Endometrium (tissue), 2 donors: Measurements from ENCODE around the gene SND1.
"Not testable (repeated sequence)": the region's sequence is repeated elsewhere in the genome, so short reads cannot be mapped to it uniquely, and the experiment has no call there.

ENCODE experiments used
- FAIRE-seq: peaks from 2 replicates; lab custom pipeline; 2012; peaks lifted over from hg19 to GRCh38; lab: Jason Lieb, UNC
- donor health status: control.
- donor health status: control.

The SND1 gene

DNA sequence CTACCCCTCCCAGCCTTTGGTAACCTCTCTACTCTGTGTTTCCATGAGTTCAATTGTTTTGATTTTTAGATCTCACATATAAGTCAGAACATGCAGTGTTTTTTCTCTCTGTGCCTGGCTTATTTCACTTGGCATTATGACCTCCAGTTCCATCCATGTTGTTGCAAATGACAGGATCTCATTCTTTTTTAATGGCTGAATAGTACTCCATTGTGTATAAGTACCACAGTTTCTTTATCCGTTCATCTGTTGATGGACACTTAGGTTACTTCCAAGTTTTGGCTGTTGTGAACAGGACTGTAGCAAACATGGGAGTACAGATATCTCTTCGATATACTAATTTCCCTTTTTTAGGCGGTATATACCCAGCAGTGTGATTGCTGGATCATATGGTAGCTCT lies 237.7 kb downstream of the SND1 start:
- no peak for FAIRE-seq

DNA sequence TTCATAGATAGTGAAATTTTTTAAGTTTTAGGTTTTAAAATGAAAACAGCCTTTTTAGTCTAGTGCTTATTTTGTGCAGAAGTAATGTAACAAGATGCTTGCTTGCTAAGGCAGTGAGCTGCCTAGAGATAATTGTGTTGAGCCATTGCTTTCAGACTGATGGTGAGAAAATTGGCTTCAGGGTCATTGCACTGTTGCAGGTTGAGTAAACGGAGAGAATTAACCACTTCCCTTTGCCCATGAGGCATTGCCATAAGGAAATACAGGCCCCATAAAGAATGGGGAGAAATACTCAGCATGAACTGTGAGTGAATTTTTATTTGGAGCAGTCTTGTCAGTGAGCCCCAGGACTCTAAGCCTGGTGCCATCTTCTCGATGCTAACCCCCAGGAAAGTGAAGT lies 238.7 kb downstream of the SND1 start:
- FAIRE-seq = no peak

DNA sequence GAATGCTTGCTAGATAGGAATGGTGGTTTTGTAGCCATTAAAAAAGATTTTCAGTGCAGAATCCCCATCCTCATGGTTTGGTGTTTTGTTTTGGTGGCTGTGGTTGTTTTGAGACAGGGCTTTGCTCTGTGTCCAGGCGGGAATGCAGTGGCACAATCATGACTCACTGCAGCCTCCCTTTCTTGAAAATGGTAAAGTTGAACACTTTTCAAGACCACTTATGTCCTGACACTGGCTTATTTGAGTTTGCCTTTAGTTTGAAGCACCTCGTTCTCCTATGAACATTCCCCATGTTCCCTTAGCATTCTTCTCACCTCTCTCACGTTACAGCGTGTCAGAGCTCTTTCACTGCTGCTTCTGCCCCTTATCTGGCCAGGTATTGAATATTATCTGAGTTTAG lies 239.2 kb downstream of the SND1 start:
- no peak for FAIRE-seq

DNA sequence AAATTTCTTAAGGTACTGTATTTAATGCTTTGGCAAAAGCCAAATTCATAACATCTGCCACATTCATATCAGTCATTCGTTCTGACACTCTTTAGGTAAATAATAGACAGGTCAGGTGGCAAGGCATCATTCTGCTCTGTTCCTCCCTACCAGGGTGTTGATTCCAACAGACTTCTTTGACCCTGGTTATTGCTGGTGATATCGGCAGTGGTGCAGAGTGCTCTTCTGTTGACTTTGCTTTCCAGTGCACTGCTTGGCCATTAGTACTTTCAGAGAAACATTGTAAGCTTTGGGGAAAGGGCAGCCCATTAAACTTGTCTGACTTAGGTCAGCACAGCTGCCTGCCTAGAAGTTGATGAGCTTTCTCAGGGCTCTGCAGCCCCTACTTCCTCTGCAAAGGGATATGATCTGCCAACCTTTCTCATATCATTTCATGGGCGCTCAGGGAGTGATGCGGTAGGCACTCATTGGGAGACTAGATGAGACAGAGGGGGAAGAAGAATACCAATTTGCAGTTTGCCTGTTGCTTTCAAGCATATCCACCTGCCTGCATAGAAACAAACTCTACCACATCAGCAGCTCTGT lies 240.0 kb downstream of the SND1 start:
- FAIRE-seq = no peak

DNA sequence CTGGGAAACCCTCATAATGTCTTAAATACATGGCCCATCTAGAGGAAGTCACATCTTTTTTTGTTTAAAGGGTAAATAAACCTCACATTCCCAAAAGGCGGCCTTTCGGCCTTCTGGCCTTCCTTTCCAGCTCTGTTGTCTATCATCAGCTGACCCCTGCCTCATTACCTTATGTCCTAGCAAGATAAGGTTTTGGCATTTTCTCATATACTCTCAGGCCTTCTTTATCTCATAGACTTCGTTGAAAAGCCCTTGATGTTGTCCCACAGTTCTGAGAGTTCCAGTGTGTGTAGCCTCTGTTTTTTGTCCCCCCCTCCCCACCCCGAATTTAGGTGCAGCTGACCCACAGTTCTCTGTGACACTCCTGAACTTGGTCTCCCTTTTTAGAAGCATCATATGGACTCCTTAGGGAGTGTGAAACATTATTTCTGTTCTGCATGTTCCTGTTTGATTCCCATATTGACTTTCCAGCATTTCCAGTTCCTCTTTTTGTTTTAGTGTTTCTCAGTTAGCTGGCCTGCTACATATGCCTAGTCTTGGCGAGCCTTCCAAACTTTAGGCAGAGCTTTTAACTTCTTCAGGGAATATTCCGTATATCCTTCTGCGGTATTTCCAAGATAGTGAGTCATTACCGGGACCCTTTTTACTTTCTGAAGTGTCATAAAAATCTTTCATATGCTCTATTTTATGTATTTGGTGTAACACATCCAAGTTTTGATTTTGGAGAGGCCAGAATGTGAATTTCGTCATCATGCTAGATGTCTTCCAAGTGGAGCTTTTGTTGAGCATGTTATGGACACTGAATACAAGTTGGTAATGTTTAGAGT lies 240.7 kb downstream of the SND1 start:
- no peak for FAIRE-seq

DNA sequence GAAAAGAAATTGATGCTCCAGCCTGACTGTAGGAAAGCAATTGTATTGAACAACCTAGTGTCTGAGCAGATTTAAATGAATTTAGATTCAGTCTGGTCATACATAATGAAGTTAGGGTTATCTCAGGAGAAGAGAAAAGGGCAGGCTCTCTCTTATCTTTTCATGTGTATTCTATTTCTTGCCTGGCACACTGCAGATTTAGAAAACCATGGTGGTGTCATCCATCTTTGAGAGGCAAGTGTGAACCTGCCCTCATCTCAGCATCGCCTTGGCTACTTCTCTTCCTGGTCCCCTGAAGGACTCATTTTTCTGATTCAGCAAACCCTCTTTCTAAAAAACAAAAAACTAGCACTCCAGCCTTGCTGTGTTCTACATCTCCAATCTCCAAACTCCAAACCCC lies 241.6 kb downstream of the SND1 start:
- no peak for FAIRE-seq

DNA sequence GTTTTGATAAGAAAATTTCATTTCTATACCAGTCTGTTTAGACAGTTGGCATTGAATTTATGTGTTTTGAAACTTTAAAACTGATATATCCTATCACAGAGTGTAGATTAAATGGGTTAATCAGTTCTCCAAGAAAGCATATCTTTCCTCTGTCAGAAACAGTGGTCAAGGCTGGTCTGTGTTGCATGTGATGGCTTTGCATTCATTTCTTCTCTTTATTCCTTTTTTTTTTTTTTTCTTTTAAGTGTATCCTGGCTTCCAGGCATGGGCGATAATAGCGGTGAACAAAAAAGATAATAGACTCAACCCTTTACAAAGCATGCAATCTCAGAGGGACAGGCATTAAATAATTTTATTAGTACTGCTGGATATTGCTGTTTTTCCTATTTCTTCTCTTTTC lies 242.6 kb downstream of the SND1 start:
- FAIRE-seq = no peak

DNA sequence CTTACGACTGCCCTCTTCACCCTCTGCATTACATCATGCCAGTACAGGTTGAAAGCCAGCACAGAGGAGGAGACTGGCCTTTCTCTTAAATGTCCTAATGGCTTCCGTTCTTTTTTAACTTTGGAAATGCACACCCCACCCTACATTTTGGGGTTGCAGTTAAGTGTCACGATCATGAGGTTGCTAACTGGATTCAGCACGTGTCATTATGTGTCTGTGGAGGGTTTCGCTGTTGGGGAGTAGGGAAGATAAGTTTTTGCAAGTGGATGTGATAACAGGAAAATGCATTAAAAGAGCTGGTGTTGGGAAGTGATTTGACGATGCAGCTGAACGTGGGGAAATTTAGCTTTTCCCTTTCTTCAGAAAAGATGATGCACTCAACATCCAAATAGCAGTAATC lies 243.4 kb downstream of the SND1 start:
- FAIRE-seq = no peak

DNA sequence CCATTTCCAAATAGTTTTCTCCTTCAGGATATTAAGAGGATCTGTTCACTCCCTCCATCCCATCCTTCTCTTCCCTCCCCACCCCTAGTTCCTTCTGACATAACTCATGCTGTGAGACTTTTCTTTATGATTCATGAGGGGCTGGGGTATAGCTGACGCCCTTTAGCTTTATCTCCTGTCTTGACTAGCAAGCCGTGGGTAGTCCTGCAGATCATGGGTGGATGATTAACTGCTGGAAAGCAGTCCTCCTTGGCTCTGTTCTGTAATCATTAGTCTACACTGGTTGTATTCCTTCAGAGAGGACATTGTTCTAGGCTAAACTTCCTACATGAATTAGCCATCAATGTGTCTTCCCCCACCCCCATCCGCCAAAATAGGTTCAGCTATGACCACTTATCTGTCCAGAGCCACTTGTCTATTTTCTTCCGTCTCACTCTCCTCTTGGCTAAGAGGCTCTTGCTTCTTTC lies 243.9 kb downstream of the SND1 start:
- FAIRE-seq = no peak

DNA sequence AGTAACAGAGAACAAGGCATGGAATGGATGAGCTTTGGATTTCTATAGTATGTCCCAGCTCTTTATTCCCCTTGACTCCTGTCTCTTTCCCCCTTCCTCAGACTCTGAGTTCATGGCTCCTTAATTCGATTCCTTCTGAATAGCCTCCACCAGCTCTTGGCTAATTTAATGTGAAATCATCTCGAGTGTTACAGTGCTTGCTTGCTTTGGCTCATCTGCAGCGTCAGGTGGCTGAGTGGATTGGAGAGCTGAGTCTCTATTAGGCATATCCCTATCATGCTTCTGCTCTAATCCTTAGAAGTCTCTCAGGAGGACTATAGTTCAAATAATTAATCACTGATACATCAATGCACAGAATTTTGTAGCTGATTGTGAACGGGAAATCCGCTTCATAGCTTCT lies 244.7 kb downstream of the SND1 start:
- no peak for FAIRE-seq

DNA sequence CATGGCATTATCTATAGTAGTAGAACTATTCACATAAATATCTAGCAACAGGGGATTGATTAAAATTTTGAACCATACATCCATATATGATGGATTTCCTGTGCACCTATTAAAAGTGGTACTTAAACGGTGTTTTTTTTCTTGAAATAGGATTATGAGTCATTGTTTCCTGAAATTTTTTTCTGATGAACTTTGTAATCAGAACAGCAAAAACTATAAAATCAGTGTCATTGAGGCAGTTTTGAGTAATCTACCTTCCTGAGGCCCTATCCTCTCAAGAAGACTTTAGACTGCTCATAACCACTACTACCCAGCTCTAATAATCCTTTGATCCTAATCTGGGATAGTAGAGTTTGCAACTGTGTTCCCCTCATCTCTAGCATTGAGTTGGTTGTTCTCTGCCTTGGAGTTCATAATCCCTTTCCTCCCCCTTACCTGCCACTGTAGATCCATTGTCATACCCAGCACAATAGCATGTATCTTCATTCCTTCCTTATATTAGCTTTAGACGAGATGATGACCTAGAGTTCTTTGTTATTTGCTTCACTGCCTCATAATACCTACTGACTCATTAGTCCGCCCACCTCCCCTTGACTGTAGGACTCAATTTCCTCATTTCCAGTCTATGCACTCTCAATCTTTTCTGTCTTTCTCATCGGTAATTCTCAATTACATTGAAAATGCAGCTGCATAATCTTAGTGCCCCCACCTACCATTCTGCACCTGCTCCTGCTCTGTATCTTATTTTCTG lies 245.9 kb downstream of the SND1 start:
- FAIRE-seq = no peak

DNA sequence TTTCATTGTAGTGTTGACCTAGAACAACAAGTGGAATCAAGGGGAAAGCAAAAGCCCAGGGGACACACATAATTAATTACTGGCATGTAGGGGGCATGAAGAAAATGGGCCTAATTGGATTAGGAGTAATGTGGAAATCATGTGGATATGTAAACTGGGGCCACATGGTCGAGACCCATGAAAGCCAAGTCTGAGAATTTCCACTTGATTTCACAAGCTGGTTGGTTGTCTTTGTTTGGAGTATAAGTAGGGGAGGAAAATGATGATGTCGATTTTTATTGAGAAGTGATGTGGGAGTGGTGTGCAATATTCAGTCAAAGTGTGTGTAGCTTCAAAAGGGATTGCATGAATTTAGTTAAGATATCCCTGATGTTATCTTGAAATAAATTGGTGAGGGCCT lies 247.4 kb downstream of the SND1 start:
- FAIRE-seq = no peak

DNA sequence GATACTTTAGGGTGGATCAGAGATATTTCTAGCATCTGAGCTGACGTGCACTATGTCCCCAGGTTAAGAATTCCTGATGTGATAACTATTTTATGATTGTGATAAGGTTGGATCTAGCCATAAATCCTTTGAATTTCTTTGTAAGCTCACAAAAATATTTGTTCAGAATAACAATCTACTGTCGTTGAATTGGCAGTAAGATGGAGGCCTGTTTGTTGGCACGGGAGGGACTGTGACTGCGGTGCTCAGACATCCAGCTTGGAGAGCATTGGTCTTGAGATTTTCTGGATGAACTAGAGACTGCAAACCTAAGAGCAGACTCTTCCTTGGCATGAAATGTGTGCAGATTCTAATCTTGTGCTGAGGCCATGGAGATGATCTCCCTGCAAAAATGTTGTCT lies 248.1 kb downstream of the SND1 start:
- no peak for FAIRE-seq

DNA sequence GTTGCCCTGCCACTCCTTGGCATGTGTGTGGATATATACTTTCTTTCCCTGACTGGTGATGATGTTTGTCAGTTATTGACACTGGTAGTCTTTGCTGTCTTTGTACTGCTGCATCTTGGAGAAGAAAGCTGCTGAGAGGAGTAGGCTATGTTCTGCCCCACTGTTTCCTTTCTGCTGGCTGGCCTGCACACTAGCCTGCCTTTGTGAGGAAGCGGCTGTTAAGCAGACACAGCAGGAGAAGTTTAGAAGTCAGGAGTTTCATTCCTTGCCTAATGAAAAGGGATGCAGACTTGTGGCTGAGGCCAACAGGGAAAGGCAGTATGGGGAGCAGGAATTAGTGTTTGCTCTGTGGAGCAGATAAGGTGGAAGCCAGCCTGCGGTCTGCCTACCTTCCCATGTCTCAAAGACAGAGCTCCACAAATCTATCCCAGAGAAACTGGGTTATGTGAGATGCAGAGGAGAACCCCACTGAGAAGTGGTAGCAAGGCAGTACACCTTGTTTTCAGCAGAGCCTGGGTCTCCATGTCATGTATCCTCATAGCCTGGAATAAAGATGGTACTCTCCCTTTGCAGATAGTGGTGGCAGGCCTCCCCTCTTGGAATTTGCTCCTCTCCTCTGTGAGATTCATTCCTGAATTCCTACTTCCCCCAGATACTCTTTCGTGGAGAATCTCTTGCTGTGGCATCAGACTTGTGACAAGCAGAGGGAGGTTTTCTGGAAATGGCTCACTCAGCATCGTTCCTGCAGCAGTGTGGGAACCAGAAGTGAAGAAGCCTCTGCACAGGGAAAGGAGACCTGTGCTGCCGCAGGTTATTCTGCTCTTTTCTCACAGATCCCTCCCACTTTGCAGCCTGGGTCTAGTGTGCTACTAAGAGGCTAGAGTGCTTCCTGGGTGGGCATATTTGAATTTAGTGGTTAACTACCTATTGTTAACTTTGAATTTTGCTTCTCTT lies 249.0 kb downstream of the SND1 start:
- no peak for FAIRE-seq

DNA sequence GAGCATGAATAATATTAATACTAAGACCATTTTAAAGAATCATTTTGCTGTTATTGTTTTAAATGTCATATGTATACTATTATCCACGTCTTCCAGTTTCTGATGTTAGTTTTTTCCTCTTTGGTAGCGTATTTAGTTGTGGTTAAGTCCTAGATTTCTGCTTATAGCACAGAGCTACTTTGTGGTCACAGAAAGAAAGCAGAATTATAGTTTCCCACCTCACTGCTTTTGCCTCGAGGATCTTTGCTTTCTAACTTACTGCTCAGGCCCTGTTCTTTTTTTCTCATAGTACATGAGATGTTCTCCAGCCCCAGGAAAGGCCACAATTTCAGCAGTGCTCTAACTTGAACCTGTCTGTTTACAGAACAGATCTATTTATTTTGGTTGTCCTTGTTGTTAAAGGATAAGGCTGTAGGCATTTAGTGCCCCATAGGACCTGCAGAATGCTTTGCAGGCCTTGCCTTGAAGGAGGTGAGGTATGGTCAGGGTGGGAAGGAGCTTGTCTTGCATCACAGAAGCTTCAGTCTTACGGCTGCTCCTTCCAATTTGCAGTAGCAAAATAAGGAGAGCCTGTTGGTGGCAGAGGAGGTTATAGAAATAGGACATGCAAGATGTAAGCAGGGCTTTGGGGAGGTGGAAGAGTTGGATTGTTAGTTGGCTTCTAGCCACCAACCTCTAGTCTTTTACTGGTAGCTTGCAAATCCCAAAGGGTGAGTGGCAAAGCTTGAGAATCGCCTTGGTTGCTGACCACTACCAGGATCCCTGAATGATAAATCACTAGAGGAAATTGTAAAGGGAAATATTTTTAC lies 250.1 kb downstream of the SND1 start:
- FAIRE-seq = no peak

DNA sequence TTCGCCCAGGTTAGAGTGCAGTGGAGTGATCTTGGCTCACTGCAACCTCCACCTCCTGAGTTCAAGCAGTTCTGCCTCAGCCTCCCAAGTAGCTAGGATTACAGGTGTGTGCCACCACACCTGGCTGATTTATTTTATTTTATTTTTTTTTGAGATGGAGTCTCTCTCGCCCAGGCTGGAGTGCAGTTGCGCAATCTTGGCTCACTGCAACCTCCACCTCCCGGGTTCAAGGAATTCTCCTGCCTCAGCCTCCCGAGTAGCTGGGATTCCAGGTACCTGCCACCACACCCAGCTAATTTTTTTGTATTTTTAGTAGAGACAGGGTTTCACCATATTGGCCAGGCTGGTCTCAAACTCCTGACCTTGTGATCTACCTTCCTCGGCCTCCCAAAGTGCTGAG lies 250.8 kb downstream of the SND1 start:
- not testable (repeated sequence) for FAIRE-seq

DNA sequence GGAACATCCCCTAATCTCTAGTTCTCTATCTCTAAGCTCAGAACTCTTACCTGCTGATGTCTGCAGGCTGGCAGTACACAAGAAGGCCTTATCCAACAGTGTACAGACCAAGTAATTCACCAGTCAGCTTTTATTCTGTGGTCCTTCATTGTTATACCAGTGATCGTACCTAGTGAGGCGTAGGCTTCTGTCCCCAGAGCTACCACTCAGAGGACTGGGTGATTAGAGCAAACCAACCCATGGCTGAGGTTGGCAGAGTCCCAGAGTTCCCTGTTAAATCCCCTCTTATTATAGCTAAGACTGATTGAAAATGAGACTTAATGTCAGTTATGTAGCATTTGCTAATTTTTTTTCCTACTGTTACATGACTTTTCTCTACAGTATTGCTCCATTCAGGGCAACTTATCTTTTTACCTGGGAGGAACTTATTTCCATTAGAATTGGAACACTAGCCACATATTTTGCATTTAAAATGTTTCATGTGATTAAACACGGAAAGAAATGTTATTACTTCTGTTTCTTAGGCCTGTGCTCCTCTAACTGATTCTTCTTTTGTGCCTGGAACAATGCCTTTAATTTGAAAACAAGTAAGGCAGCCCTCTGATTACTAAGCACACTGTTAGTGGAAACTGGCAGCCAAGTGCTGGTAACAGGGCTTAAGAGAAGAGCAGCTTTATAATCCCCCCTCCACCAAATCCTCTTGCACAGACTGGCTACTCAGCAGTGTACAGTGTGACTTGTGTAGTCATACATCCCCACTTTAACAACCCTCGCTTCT lies 252.1 kb downstream of the SND1 start:
- no peak for FAIRE-seq

DNA sequence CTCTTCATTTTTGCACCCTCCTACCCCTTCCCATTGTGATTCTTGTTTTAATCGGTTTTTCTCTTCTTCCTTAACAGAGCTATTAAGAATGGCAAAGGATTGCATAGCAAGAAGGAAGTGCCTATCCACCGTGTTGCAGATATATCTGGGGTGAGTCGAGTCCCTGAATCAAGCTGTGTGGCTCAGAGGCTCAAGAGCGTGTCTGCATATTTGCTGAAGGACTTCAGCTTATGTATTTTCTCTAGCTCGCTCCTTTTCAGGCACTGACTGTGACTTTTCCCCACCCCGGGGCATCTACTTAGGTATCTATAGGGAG lies 252.6 kb downstream of the SND1 start:
- FAIRE-seq = no peak

DNA sequence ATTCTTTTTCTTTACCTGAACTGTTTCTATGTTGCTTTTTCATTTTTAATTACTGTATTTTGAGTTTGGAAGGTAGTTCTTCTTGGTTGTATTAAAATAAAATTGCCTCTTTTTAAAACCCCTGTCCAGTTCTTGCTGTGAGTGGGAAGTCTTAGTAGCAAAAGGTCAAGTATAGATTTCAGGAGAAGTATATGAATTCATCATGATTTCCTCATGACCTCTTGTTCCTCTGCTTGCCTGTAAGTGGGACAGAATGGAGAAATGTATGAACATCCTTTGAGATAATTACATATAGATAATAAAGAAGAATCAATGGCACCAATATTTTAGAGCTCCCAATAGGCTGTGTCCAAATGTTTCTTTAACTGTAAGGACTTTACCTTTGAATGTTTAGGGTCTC lies 253.0 kb downstream of the SND1 start:
- no peak for FAIRE-seq

DNA sequence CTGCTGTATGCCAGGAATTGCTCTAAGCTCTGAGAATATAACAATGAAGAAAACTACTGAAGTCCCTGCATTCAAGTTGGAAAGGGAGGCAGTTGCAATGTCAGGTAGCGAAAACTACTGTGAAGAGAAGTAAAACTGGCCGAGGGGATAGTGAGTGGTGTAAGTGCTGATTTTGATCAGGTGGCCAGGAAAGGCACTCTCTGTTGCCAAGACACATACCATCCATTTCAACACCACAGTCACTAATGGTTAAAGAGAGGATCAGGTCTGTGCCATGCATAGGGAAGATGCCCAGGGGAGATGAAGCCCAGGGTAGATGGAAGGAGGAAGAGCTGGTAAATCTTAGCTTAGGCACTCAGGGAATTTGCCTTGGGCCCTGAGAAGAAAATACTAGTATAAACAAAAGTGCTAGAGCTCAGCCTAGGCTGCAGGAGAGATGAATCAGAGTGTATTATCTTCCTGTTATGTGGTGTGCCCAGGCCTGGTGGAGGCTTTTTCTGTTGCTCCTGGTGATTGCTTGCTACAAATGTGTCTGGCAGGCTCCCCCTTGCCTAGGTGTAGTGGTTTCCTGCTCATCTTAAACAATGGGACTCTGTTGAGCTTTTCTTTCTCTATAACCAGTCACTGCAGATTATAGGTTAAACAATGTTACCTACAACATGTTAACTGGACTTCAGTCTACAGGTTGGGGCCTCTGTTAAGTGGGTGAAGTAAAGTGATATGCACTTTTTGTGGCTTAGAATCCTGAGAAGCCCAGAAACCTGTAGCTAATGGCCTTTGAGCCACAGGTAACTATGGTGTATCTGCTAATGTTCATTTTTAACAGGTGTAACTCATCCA lies 253.7 kb downstream of the SND1 start:
- FAIRE-seq = no peak
